Measurements from ENCODE around the gene RABGAP1. TPM values are rescaled to one million over a fixed set of nuclear protein-coding genes. Genes with fewer than 3 reads are reported as not detected.

The RABGAP1 gene
- total and polyA plus RNA-seq, 7 donors: 15.5 to 57.9 (median 33.6) TPM

- intact Hi-C loops (cut with DNase I): no loop called here
Measured at GRCh38 chr9:123003466-123003865, 62.6 kb downstream of the RABGAP1 start.

GRCh38 chr9:123005964-123006363, 65.1 kb downstream of the RABGAP1 start:
- Histone ChIP-seq H3K27me3 (ENCODE audit: insufficient read depth in 3 of 3, low read length in 2 of 3) (no peaks in the 10 kb centered on the region), H3K36me3 (ENCODE audit: insufficient read depth in 1 of 2, low read depth in 1 of 2) (peaks cover 0 to 65% of the 10 kb centered on the region in 2 donors), H3K9me3 (no peaks in the 10 kb centered on the region), H3K27ac (no peak overlapping the region), H3K4me1 (peaks cover 5% of the 10 kb centered on the region), H3K4me3 (no peak overlapping the region)
- 80 to 100% (median 85%) methylated on average over 1 of the region's 1 CpG for WGBS, 3 donors
- no peak for ATAC-seq
- intact Hi-C loops (cut with DNase I): no loop called here
- TF ChIP-seq CTCF (IDR thresholded peaks at IDR 0.05): no peak
- DNase-seq: no peak

More at GRCh38 chr9:123003466-123003865, 62.6 kb downstream of the RABGAP1 start:
- Histone ChIP-seq H3K9me3 (no peaks in the 10 kb centered on the region), H3K4me1 (peaks cover 5% of the 10 kb centered on the region), H3K27ac (no peak overlapping the region), H3K27me3 (ENCODE audit: insufficient read depth in 3 of 3, low read length in 2 of 3) (no peaks in the 10 kb centered on the region), H3K4me3 (no peak overlapping the region), H3K36me3 (ENCODE audit: insufficient read depth in 1 of 2, low read depth in 1 of 2) (peaks cover 0 to 70% of the 10 kb centered on the region in 2 donors)
- DNase-seq (no peak), ATAC-seq (no peak)
- no peak for TF ChIP-seq CTCF (IDR thresholded peaks at IDR 0.05)
- 78 to 95% (median 89%) methylated on average over 2 of the region's 2 CpGs for WGBS, 3 donors

DNA sequence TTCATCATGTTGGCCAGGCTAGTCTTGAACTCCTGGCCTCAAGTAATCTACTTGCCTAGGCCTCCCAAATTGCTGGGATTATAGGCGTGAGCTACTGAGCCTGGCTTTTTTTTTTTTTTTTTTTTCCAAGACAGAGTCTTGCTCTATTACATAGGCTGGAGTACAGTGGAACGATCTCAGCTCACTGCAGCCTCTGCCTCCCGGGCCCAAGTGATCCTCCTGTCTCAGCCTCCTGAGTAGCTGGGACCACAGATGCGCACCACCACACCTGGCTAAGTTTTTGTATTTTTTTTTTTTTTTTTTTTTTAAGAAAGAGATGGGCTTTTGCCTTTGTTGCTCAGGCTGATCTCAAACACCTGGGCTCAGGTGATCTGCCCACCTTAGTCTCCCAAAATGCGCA, 66.4 kb downstream of the RABGAP1 start:
- DNase-seq: no peak
- peaks cover 0 to 66% of the 10 kb centered on the region in 2 donors for H3K36me3 ChIP-seq (ENCODE audit: insufficient read depth in 1 of 2, low read depth in 1 of 2)

DNA sequence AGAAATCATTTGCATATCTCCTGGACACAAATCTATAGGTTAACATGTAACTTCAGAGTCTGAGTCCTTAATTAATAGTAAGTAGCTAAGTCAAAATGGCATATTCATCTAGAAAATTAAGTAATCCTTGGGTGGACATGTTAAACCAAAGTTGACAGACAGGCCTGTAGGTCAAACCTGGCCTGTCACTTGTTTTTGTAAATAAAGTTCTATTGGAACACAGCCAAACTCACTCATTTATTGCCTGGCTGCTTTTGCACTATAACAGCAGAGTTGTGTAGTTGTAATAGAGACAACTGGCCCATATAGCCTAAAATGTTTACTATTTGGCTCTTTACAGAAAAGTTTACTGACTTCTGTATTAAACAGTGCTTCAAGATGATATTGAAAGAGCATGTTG, 68.1 kb downstream of the RABGAP1 start:
- ATAC-seq: no peak
- no peak for TF ChIP-seq CTCF (IDR thresholded peaks at IDR 0.05)
- no peak overlapping the region for H3K4me3 ChIP-seq
- H3K36me3 ChIP-seq (ENCODE audit: insufficient read depth in 1 of 2, low read depth in 1 of 2): peaks cover 4 to 74% of the 10 kb centered on the region in 2 donors
- intact Hi-C loops (cut with DNase I): no loop called here
- H3K27ac ChIP-seq: no peak overlapping the region
- no peaks in the 10 kb centered on the region for H3K4me1 ChIP-seq
- H3K9me3 ChIP-seq: no peaks in the 10 kb centered on the region
- DNase-seq: no peak
- no peaks in the 10 kb centered on the region for H3K27me3 ChIP-seq (ENCODE audit: insufficient read depth in 3 of 3, low read length in 2 of 3)

More for the DNA sequence above, 66.4 kb downstream of the RABGAP1 start:
- no peak for TF ChIP-seq CTCF (IDR thresholded peaks at IDR 0.05)
- H3K4me1 ChIP-seq: peaks cover 5% of the 10 kb centered on the region
- H3K27me3 ChIP-seq (ENCODE audit: insufficient read depth in 3 of 3, low read length in 2 of 3): no peaks in the 10 kb centered on the region
- intact Hi-C loops (cut with DNase I): no loop called here
- no peak overlapping the region for H3K27ac ChIP-seq
- no peak for ATAC-seq
- WGBS, 3 donors: 79 to 90% (median 83%) methylated on average over 5 of the region's 5 CpGs
- no peak overlapping the region for H3K4me3 ChIP-seq
- no peaks in the 10 kb centered on the region for H3K9me3 ChIP-seq

- no peaks in the 10 kb centered on the region for H3K9me3 ChIP-seq
- peaks cover 4 to 76% of the 10 kb centered on the region in 2 donors for H3K36me3 ChIP-seq (ENCODE audit: insufficient read depth in 1 of 2, low read depth in 1 of 2)
- WGBS, 3 donors: 91 to 93% (median 91%) methylated on average over 3 of the region's 3 CpGs
- no peak overlapping the region for H3K4me3 ChIP-seq
- ATAC-seq: no peak
- no peaks in the 10 kb centered on the region for H3K27me3 ChIP-seq (ENCODE audit: insufficient read depth in 3 of 3, low read length in 2 of 3)
- intact Hi-C loops (cut with DNase I): no loop called here
- TF ChIP-seq CTCF (IDR thresholded peaks at IDR 0.05): no peak
- H3K27ac ChIP-seq: no peak overlapping the region
- DNase-seq: no peak
- H3K4me1 ChIP-seq: no peaks in the 10 kb centered on the region
Measured at GRCh38 chr9:123011380-123011779, 70.6 kb downstream of the RABGAP1 start.
